HepG2 (cell line): ENCODE data around the gene IQCK. TPM values are rescaled to one million over a fixed set of nuclear protein-coding genes. Genes with fewer than 3 reads are reported as not detected.

Experiments used
- ATAC-seq: fragments of 200-7000 bp; cut with Tn5 transposase; 3 replicates; pipeline ENCODE4 v1.9.1; 2020; ENCODE audit warnings: mild to moderate bottlenecking, moderate library complexity
- BruUV-seq: library from RNA; stranded (reverse); fragments of 400-500 nt; replicated peaks from 2 replicates; lab custom pipeline; 2021; lab: Mats Ljungman, UMichigan
- CTCF ChIA-PET: fragments of 300-600 bp; formaldehyde crosslinking; extraction: SDS; loops from one replicate; lab custom pipeline; 2021; ENCODE audit warnings: low total read pairs, inconsistent platforms, low intra/inter-chr PET ratio; lab: Yijun Ruan, JAX
- POLR2A ChIA-PET: fragments of 350-600 bp; sonication (Branson Sonifier 250); formaldehyde crosslinking; loops from one replicate; lab custom pipeline; 2020; ENCODE audit warnings: antibody characterized with exemption, inconsistent platforms; lab: Yijun Ruan, JAX
- DNase-seq: peaks from one replicate; pipeline ENCODE4 v3.0.0-alpha.2; 2015; ENCODE audit warnings: low spot score
- FAIRE-seq: peaks from 3 replicates; lab custom pipeline; 2011; peaks lifted over from hg19 to GRCh38; lab: Jason Lieb, UNC
- H2AFZ ChIP-seq: one replicate; pipeline ENCODE4 v1.6.1; 2011; ENCODE audit warnings: low read length, inconsistent platforms
- H3K27ac ChIP-seq: fragments of 300-600 bp; 3 replicates; pipeline ENCODE4 v1.8.0; 2011; ENCODE audit warnings: mixed run types, mild to moderate bottlenecking, mixed read lengths, low read length, inconsistent platforms; ENCODE audit not compliant: insufficient read depth; ENCODE audit errors: extremely low read length
- H3K27me3 ChIP-seq, 2 experiments: fragments of 200-600 bp in 1 of 2; 2 replicates in 1 of 2; 3 replicates in 1 of 2; pipeline versions ENCODE4 v1.6.0 to v1.8.0; 2011; ENCODE audit warnings: low read length in 2 of 2, mild to moderate bottlenecking in 2 of 2, moderate library complexity in 2 of 2, inconsistent platforms in 1 of 2; ENCODE audit not compliant: insufficient read depth in 2 of 2, control insufficient read depth in 1 of 2
- H3K36me3 ChIP-seq, 2 experiments: fragments of 200-600 bp in 1 of 2; replicated peaks in 1 of 2; 2 replicates in 1 of 2; 3 replicates in 1 of 2; pipeline versions ENCODE4 v1.5.1 to v1.8.0; 2011; ENCODE audit warnings: low read length in 2 of 2, inconsistent platforms in 1 of 2; ENCODE audit not compliant: insufficient read depth in 2 of 2, control insufficient read depth in 1 of 2
- H3K4me1 ChIP-seq: 2 replicates; pipeline ENCODE4 v1.5.1; 2012; ENCODE audit warnings: low read length, inconsistent platforms; ENCODE audit not compliant: insufficient read depth
- H3K4me2 ChIP-seq: 2 replicates; pipeline ENCODE4 v1.6.0; 2011; ENCODE audit warnings: low read depth, low read length, inconsistent platforms
- H3K4me3 ChIP-seq, 3 experiments: fragments of 200-600 bp in 1 of 3; sonication (generic), shearing (Covaris generic) in 1 of 3; replicated peaks in 1 of 3; 2 replicates each; pipeline ENCODE4 v1.5.1; 2011 to 2016; ENCODE audit warnings: low read length in 3 of 3, inconsistent platforms in 2 of 3, low read depth in 2 of 3, mild to moderate bottlenecking in 2 of 3, control low read depth in 1 of 3, mixed read lengths in 1 of 3; ENCODE audit not compliant: insufficient read depth in 1 of 3
- H3K79me2 ChIP-seq: one replicate; pipeline ENCODE4 v1.6.1; 2011; ENCODE audit warnings: low read length, inconsistent platforms; ENCODE audit not compliant: insufficient read depth
- H3K9ac ChIP-seq: 2 replicates; pipeline ENCODE4 v1.6.0; 2011; ENCODE audit warnings: mild to moderate bottlenecking, low read depth, low read length, inconsistent platforms; ENCODE audit not compliant: insufficient read depth
- H3K9me3 ChIP-seq: 2 replicates; pipeline ENCODE4 v1.5.1; 2012; ENCODE audit warnings: mild to moderate bottlenecking, low read length
- H4K20me1 ChIP-seq: 2 replicates; pipeline ENCODE4 v1.6.0; 2011; ENCODE audit warnings: inconsistent platforms, mild to moderate bottlenecking, low read length, moderate library complexity; ENCODE audit not compliant: insufficient read depth
- FOXP1 ChIP-seq, 2 experiments: fragments of 450-650 bp in 1 of 2; IDR thresholded peaks; 2 replicates each; pipeline ENCODE4 v1.6.1; 2017 to 2018; ENCODE audit warnings: antibody characterized with exemption in 1 of 2
- PLRG1 ChIP-seq: fragments of 450-650 bp; conservative IDR thresholded peaks from 2 replicates; pipeline ENCODE4 v1.6.1; 2016
- SP2 ChIP-seq: sonication (generic); formaldehyde crosslinking; IDR thresholded peaks from 2 replicates; pipeline ENCODE4 v1.5.1; 2020; ENCODE audit warnings: mild to moderate bottlenecking, missing genetic modification reagents
- ZNF10 ChIP-seq: sonication (generic); formaldehyde crosslinking; IDR thresholded peaks from 2 replicates; pipeline ENCODE4 v1.4.0; 2020; ENCODE audit warnings: mild to moderate bottlenecking, low read depth, missing genetic modification reagents, borderline replicate concordance
- ZNF180 ChIP-seq: sonication (generic); formaldehyde crosslinking; IDR thresholded peaks from 2 replicates; pipeline ENCODE4 v1.4.0; 2020; ENCODE audit warnings: low read depth, missing genetic modification reagents, borderline replicate concordance
- ZNF225 ChIP-seq: sonication (generic); formaldehyde crosslinking; IDR thresholded peaks from 2 replicates; pipeline ENCODE4 v1.4.0; 2020; ENCODE audit warnings: mild to moderate bottlenecking, missing genetic modification reagents
- ZNF530 ChIP-seq: sonication (generic); formaldehyde crosslinking; IDR thresholded peaks from 2 replicates; pipeline ENCODE4 v1.5.0; 2020; ENCODE audit warnings: low read depth, mild to moderate bottlenecking, missing genetic modification reagents
- WGBS: methylation state at CpG from one replicate; pipeline ENCODE4 v1.1.6; 2017; ENCODE audit warnings: low lambda C conversion rate; 5-methylcytosine and 5-hydroxymethylcytosine counted together
- in situ Hi-C: cut with HindIII; loops from 2 replicates; pipeline ENCODE4 v1.10.0; 2017; ENCODE audit warnings: low pct_unique_long_range_greater_than_20kb; ENCODE audit not compliant: extremely low pct_ligation_motif_present
- intact Hi-C: fragments of 100-400 bp; cut with micrococcal nuclease; formaldehyde crosslinking; loops from one replicate; pipeline ENCODE4 v1.10.0; 2022; ENCODE audit not compliant: unreplicated experiment
- polyA plus RNA-seq, 8 experiments: library from polyadenylated mRNA; depleted of rRNA in 3 of 8; stranded (reverse) in 7 of 8; unstranded in 1 of 8; fragments of >200 nt; fragmentation: Illumina TruSeq in 4 of 8; extraction: Trizol in 4 of 8; gene quantifications; 2 replicates each; pipeline versions ENCODE4 v1.2.1 to v1.2.3, GENCODE V29; 2011 to 2016; ENCODE audit warnings: low read depth in 4 of 8, missing spikeins in 1 of 8, mixed read lengths in 1 of 8; ENCODE audit not compliant: insufficient read depth in 1 of 8
- total RNA-seq, 5 experiments: library from RNA; depleted of rRNA; stranded (reverse); fragments of >200 nt; fragmentation: Illumina TruSeq; extraction: Trizol; gene quantifications; 2 replicates each; pipeline ENCODE4 v1.2.3, GENCODE V29; 2016; ENCODE audit warnings: low read depth in 1 of 5
- TF ChIP-seq, protein P1 (sequence below): sonication (generic); formaldehyde crosslinking; IDR thresholded peaks from 2 replicates; pipeline ENCODE4 v1.4.0; 2020; ENCODE audit warnings: mild to moderate bottlenecking, missing genetic modification reagents
- TF ChIP-seq, protein P2 (sequence below): IDR thresholded peaks from 2 replicates; pipeline ENCODE4 v1.6.1; 2016; ENCODE audit warnings: control low read depth
- TF ChIP-seq, protein P3 (sequence below), 2 experiments: sonication (generic) in 1 of 2; formaldehyde crosslinking in 1 of 2; IDR thresholded peaks; 2 replicates each; pipeline versions ENCODE4 v1.5.1 to v1.6.1; 2011 to 2020; ENCODE audit warnings: borderline replicate concordance in 1 of 2, low read depth in 1 of 2, low read length in 1 of 2, mild to moderate bottlenecking in 1 of 2, missing genetic modification reagents in 1 of 2, moderate library complexity in 1 of 2
- TF ChIP-seq, protein P4 (sequence below): sonication (generic); formaldehyde crosslinking; IDR thresholded peaks from 2 replicates; pipeline ENCODE4 v1.8.1; 2023; ENCODE audit warnings: mild to moderate bottlenecking, missing genetic modification reagents, borderline replicate concordance

Gene IQCK
- total and polyA plus RNA-seq, 2 of the 13 experiments (the other 11 are each of a cell fraction or from before 2014, with no cell fraction given), result 5.1 to 7.3 TPM

DNA sequence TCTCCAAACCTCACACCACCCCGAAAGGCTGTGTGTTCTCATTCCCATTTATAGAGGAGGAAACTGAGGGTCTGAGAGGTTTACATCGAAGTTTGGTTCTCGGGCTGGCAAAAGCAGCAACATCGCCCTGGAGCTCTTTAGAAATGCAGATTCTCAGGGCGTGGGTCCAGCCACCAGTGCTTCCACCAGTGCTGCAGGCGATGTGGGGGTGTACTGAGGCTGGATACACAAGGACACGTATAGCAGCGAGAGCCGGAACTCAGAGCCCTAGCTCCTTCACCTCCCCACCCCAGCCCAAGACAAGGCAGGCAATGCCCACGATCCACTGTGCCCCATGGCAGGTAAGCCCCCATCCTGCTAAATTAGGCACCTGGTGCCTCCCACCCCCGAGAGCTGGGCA is 160.7 kb downstream of the IQCK start:
- Histone ChIP-seq H3K27ac (no peak overlapping the region), H3K9ac (no peak overlapping the region), H3K27me3 (peaks cover 5 to 23% of the 10 kb centered on the region in 2 experiments), H3K4me3 (no peak overlapping the region), H3K36me3 (no peaks in the 10 kb centered on the region), H2AFZ (no peak overlapping the region), H3K4me2 (no peak overlapping the region), H3K9me3 (no peaks in the 10 kb centered on the region), H3K4me1 (peaks cover 11% of the 10 kb centered on the region), H3K79me2 (no peaks in the 10 kb centered on the region), H4K20me1 (no peaks in the 10 kb centered on the region)
- in situ Hi-C loops, result no loop called here
- ATAC-seq (no peak), DNase-seq (no peak), FAIRE-seq (no peak)
- BruUV-seq, result no TSS peak
- no peak for TF ChIP-seq ZNF180 (CRISPR knock-in tag)
- TF ChIP-seq, protein P1, sequence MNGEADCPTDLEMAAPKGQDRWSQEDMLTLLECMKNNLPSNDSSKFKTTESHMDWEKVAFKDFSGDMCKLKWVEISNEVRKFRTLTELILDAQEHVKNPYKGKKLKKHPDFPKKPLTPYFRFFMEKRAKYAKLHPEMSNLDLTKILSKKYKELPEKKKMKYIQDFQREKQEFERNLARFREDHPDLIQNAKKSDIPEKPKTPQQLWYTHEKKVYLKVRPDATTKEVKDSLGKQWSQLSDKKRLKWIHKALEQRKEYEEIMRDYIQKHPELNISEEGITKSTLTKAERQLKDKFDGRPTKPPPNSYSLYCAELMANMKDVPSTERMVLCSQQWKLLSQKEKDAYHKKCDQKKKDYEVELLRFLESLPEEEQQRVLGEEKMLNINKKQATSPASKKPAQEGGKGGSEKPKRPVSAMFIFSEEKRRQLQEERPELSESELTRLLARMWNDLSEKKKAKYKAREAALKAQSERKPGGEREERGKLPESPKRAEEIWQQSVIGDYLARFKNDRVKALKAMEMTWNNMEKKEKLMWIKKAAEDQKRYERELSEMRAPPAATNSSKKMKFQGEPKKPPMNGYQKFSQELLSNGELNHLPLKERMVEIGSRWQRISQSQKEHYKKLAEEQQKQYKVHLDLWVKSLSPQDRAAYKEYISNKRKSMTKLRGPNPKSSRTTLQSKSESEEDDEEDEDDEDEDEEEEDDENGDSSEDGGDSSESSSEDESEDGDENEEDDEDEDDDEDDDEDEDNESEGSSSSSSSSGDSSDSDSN (CRISPR knock-in tag), result 0 out of 2 replicates have a peak, but pooled peaks have one; percentile 9
- 64% methylated on average over 11 of the region's 11 CpGs for WGBS
- intact Hi-C loops, result no loop called here
- POLR2A ChIA-PET, result no interaction called here
- CTCF ChIA-PET, result no interaction called here

DNA sequence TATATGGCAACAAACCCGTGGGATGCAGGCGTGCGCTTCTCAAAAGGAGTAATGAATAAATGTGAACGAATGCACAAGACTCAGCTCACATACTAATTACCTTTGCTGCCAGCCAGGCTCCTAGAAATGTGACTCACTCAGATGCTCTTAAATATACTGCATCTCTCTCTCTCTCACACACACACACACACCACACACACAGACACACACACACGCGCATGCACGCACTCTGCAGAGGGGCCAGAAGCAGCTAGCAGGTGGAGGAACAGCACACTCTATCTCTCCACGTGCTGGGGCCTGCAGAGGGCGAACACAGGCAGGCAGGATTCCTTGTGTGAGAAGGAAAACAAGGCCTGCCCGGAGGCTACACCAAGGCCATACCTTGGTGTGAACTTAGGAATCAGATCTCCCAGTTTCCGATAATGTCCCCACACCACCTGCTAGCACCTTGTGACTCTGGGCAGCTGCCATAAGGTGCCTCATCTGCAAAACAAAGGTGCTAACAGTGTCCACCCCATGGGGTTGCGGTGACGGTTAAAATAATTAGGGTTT is 161.2 kb downstream of the IQCK start:
- BruUV-seq, result no TSS peak
- TF ChIP-seq PLRG1 (no peak), FOXP1 (IDR thresholded peaks at IDR 0.05) (no peak), FOXP1 (CRISPR knock-in tag; IDR thresholded peaks at IDR 0.05) (no peak), ZNF10 (CRISPR knock-in tag) (no peak), ZNF530 (CRISPR knock-in tag) (no peak), SP2 (no peak), ZNF225 (CRISPR knock-in tag) (0 out of 2 replicates have a peak, but pooled peaks have one; percentile 48)
- TF ChIP-seq, protein P2, sequence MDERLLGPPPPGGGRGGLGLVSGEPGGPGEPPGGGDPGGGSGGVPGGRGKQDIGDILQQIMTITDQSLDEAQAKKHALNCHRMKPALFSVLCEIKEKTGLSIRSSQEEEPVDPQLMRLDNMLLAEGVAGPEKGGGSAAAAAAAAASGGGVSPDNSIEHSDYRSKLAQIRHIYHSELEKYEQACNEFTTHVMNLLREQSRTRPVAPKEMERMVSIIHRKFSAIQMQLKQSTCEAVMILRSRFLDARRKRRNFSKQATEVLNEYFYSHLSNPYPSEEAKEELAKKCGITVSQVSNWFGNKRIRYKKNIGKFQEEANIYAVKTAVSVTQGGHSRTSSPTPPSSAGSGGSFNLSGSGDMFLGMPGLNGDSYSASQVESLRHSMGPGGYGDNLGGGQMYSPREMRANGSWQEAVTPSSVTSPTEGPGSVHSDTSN (CRISPR knock-in tag), result no peak
- TF ChIP-seq, protein P3, sequence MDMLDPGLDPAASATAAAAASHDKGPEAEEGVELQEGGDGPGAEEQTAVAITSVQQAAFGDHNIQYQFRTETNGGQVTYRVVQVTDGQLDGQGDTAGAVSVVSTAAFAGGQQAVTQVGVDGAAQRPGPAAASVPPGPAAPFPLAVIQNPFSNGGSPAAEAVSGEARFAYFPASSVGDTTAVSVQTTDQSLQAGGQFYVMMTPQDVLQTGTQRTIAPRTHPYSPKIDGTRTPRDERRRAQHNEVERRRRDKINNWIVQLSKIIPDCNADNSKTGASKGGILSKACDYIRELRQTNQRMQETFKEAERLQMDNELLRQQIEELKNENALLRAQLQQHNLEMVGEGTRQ (IDR thresholded peaks at IDR 0.05; ENCODE audit: low read depth, low read length), result no peak
- TF ChIP-seq, protein P3 (CRISPR knock-in tag; IDR thresholded peaks at IDR 0.05; ENCODE audit: borderline replicate concordance), result 0 out of 2 replicates have a peak, but pooled peaks have one; percentile 31
- TF ChIP-seq, protein P4, sequence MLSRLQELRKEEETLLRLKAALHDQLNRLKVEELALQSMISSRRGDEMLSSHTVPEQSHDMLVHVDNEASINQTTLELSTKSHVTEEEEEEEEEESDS, result no peak

More for the DNA sequence above, 161.2 kb downstream of the IQCK start:
- Histone ChIP-seq H4K20me1 (no peaks in the 10 kb centered on the region), H3K27me3 (peaks cover 9 to 27% of the 10 kb centered on the region in 2 experiments), H3K27ac (no peak overlapping the region), H2AFZ (no peak overlapping the region), H3K36me3 (no peaks in the 10 kb centered on the region), H3K9ac (no peak overlapping the region), H3K79me2 (no peaks in the 10 kb centered on the region), H3K4me2 (no peak overlapping the region), H3K9me3 (no peaks in the 10 kb centered on the region), H3K4me1 (peaks cover 17% of the 10 kb centered on the region), H3K4me3 (no peak overlapping the region)
- POLR2A ChIA-PET, result no interaction called here
- WGBS, result 56% methylated on average over 13 of the region's 13 CpGs
- in situ Hi-C loops, result no loop called here
- FAIRE-seq (peak; percentile 66), DNase-seq (peak; percentile 28), ATAC-seq (peak; percentile 68)
- intact Hi-C loops, result no loop called here
- CTCF ChIA-PET, result no interaction called here
